Ovary (tissue), 9 donors: ENCODE measurements around the gene COL7A1. TPM values are rescaled to one million over a fixed set of nuclear protein-coding genes. Genes with fewer than 3 reads are reported as not detected.

ENCODE experiments used
- DNase-seq, 5 donors: peaks; one replicate each; pipeline ENCODE4 v3.0.0-alpha.2; 2019 to 2020
- H3K27ac ChIP-seq, 2 donors: fragments of 200-600 bp; one replicate each; pipeline versions ENCODE4 v1.5.1 to v1.8.0; 2019 to 2022
- H3K27me3 ChIP-seq: fragments of 200-600 bp; one replicate; pipeline ENCODE4 v1.8.0; 2022
- H3K36me3 ChIP-seq: fragments of 200-600 bp; sonication (generic); one replicate; pipeline ENCODE4 v1.5.1; 2019
- H3K4me1 ChIP-seq: one replicate; pipeline ENCODE4 v1.8.1; 2013; ENCODE audit warnings: mild to moderate bottlenecking, moderate library complexity; ENCODE audit not compliant: insufficient read depth
- H3K4me3 ChIP-seq: fragments of 200-600 bp; sonication (generic); one replicate; pipeline ENCODE4 v1.5.1; 2017
- H3K9me3 ChIP-seq, 2 donors: fragments of 200-600 bp in 1 of 2; sonication (generic) in 1 of 2; one replicate each; pipeline versions ENCODE4 v1.5.1 to v1.8.1; 2013 to 2019; ENCODE audit warnings: mild to moderate bottlenecking in 1 of 2, moderate library complexity in 1 of 2
- CTCF ChIP-seq, 3 donors: fragments of 450-650 bp in 2 of 3; fragments of 200-600 bp in 1 of 3; IDR thresholded peaks; one replicate each; pipeline versions ENCODE4 v1.5.1 to v1.8.0; 2016 to 2022; ENCODE audit warnings: antibody characterized with exemption in 3 of 3, mild to moderate bottlenecking in 1 of 3
- EP300 ChIP-seq: sonication (generic); formaldehyde crosslinking; IDR thresholded peaks from one replicate; pipeline ENCODE4 v1.6.1; 2017; ENCODE audit warnings: antibody characterized with exemption
- POLR2A ChIP-seq: fragments of 450-650 bp; IDR thresholded peaks from one replicate; pipeline ENCODE4 v1.6.1; 2017; ENCODE audit warnings: antibody characterized with exemption, mild to moderate bottlenecking, moderate library complexity
- WGBS, 3 donors: extraction: QIAGEN DNeasy Blood & Tissue Kit in 1 of 3; methylation state at CpG; one replicate each; pipeline versions ENCODE4 v1.1.5 to v1.1.7; 2013 to 2017; 5-methylcytosine and 5-hydroxymethylcytosine counted together
- intact Hi-C, 4 donors: fragments of 100-400 bp; cut with DNase I; formaldehyde crosslinking; loops; one replicate each; pipeline versions ENCODE4 v1.11.0 to v1.15.1; 2022 to 2023
- polyA plus RNA-seq, 2 donors: library from polyadenylated mRNA; stranded (reverse); fragments of 200-250 nt in 1 of 2; fragments of 350-450 nt in 1 of 2; fragmentation: Illumina TruSeq in 1 of 2; extraction: RNeasy Lipid Tissue Mini Kit (QIAGEN cat#74804) in 1 of 2; gene quantifications; one replicate each; pipeline ENCODE4 v1.2.3, GENCODE V29; 2013 to 2014
- total RNA-seq, 7 donors: library from RNA; depleted of rRNA in 2 of 7; stranded (reverse); fragments of >200 nt in 2 of 7; fragmentation: NEBNext Ultra II Directional in 3 of 7; extraction: Animal tissue kit (Norgen Biotek cat#: 25700) in 3 of 7; gene quantifications; one replicate each; pipeline versions ENCODE4 v1.1.0 to v1.2.4, GENCODE V29; 2016 to 2023
- donor health status: DM: no; HTN: no; CAD: no; lungs with moderate emphysema.
- donor health status: DM: no; HTN: no; CAD: no.
- donor health status: Bipolar disorder and iron deficiency.
- donor health status: DM: yes; HTN: yes; CAD: no.
- donor health status: DM: no; HTN: no; CAD: no.
- donor health status: DM: yes; HTN: yes; CAD: no.

Gene COL7A1
- total and polyA plus RNA-seq, 9 donors: 1.1 to 18.4 (median 8.3) TPM

- no peak overlapping the region for H3K4me3 ChIP-seq
- DNase-seq: no peak
- no peaks in the 10 kb centered on the region for H3K27me3 ChIP-seq
- no peaks in the 10 kb centered on the region for H3K4me1 ChIP-seq
- 94 to 96% (median 95%) methylated on average over 12 of the region's 12 CpGs for WGBS, 3 donors
- H3K9me3 ChIP-seq: no peaks in the 10 kb centered on the region
- no peak for TF ChIP-seq POLR2A
- no peaks in the 10 kb centered on the region for H3K36me3 ChIP-seq
- intact Hi-C loops: no loop called here
- no peak overlapping the region for H3K27ac ChIP-seq
These were observed 34.8 kb upstream of the COL7A1 start for GRCh38 chr3:48629894-48630293.

GRCh38 chr3:48628277-48629017, 33.3 kb upstream of the COL7A1 start:
- Histone ChIP-seq H3K27me3 (no peaks in the 10 kb centered on the region), H3K9me3 (no peaks in the 10 kb centered on the region), H3K36me3 (no peaks in the 10 kb centered on the region), H3K27ac (no peak overlapping the region), H3K4me3 (no peak overlapping the region), H3K4me1 (no peaks in the 10 kb centered on the region)
- TF ChIP-seq POLR2A (no peak), CTCF (IDR thresholded peaks at IDR 0.05) (no peak), EP300 (no peak)
- intact Hi-C loops: no loop called here
- WGBS, 3 donors: 74 to 82% (median 78%) methylated on average over 13 of the region's 13 CpGs
- DNase-seq: no peak

- intact Hi-C loops: no loop called here
- WGBS, 3 donors: 85 to 90% (median 87%) methylated on average over 6 of the region's 6 CpGs
- Histone ChIP-seq H3K36me3 (no peaks in the 10 kb centered on the region), H3K9me3 (no peaks in the 10 kb centered on the region), H3K27me3 (no peaks in the 10 kb centered on the region), H3K27ac (no peak overlapping the region), H3K4me1 (no peaks in the 10 kb centered on the region), H3K4me3 (no peak overlapping the region)
- no peak for TF ChIP-seq EP300
- TF ChIP-seq POLR2A: no peak
- no peak for TF ChIP-seq CTCF (IDR thresholded peaks at IDR 0.05)
- DNase-seq: no peak
These were observed 30.5 kb upstream of the COL7A1 start for GRCh38 chr3:48625600-48625999.

- DNase-seq: no peak
- no peak overlapping the region for H3K27ac ChIP-seq
- no peaks in the 10 kb centered on the region for H3K36me3 ChIP-seq
- H3K4me1 ChIP-seq: no peaks in the 10 kb centered on the region
- intact Hi-C loops: no loop called here
- no peak overlapping the region for H3K4me3 ChIP-seq
- 91 to 93% (median 92%) methylated on average over 10 of the region's 10 CpGs for WGBS, 3 donors
- no peaks in the 10 kb centered on the region for H3K9me3 ChIP-seq
- no peaks in the 10 kb centered on the region for H3K27me3 ChIP-seq
- no peak for TF ChIP-seq EP300
- no peak for TF ChIP-seq POLR2A
- no peak for TF ChIP-seq CTCF (IDR thresholded peaks at IDR 0.05)
These were observed 29.6 kb upstream of the COL7A1 start for GRCh38 chr3:48624767-48625166.

- WGBS, 3 donors: 75 to 84% (median 83%) methylated on average over 6 of the region's 6 CpGs
- Histone ChIP-seq H3K27me3 (no peaks in the 10 kb centered on the region), H3K27ac (no peak overlapping the region), H3K36me3 (no peaks in the 10 kb centered on the region), H3K9me3 (no peaks in the 10 kb centered on the region), H3K4me3 (no peak overlapping the region), H3K4me1 (no peaks in the 10 kb centered on the region)
- DNase-seq: no peak
- TF ChIP-seq EP300 (no peak), CTCF (IDR thresholded peaks at IDR 0.05) (no peak)
- intact Hi-C loops: no loop called here
These were observed 28.9 kb upstream of the COL7A1 start for GRCh38 chr3:48623851-48624547.
